GM12864 (cell line): Measurements from ENCODE around the gene NOVA1.

Experiments used
- DNase-seq: peaks from one replicate; pipeline ENCODE4 v3.0.0-alpha.2; 2011; ENCODE audit warnings: low read depth
- H3K4me3 ChIP-seq: 2 replicates; pipeline ENCODE4 v1.5.1; 2011; ENCODE audit warnings: mild to moderate bottlenecking, low read depth, low read length, control low read depth
- TF ChIP-seq, protein P1 (sequence below): IDR thresholded peaks from 2 replicates; pipeline ENCODE4 v1.5.1; 2011; ENCODE audit warnings: low read depth, mild to moderate bottlenecking, moderate library complexity, low read length, control low read depth, inconsistent platforms; ENCODE audit errors: missing control alignments

The NOVA1 gene

DNA sequence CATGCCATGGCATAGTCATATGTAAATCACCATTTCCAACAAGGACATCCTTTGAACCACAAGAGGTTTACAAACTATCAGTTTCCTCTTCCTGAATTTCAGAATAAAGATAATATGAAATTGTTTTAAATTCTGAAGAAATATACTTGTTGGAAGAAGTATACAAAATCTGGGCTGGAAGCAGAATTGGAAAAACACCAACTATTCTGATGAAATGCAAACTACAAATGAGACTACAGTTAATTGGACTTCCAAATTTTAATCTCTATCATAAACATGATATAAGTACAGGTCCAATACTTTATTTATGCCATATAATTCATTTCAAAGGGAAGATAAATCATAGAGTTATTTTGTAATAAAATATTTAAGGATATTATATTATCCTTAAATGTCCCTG lies 80.1 kb downstream of the NOVA1 start:
- no peak for DNase-seq

DNA sequence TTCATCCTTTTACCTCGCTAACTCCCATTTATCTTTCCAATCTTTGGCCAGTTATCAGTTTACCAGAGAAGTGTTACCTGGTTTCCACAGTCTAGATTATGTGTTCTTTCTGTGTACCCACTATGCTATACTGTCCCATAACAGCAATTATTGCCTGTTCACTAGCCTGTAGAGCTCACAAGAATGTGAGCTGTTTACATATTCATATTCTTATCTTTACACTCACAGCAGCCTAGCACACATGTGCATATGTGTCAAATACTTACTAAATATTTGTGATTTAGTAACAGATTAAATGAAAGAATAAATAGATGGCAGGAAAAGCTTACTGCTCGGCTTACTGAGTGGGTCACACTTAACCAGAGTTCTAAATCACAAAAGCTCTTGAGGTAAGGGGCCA lies 97.8 kb downstream of the NOVA1 start:
- no peak for DNase-seq
- TF ChIP-seq, protein P1, sequence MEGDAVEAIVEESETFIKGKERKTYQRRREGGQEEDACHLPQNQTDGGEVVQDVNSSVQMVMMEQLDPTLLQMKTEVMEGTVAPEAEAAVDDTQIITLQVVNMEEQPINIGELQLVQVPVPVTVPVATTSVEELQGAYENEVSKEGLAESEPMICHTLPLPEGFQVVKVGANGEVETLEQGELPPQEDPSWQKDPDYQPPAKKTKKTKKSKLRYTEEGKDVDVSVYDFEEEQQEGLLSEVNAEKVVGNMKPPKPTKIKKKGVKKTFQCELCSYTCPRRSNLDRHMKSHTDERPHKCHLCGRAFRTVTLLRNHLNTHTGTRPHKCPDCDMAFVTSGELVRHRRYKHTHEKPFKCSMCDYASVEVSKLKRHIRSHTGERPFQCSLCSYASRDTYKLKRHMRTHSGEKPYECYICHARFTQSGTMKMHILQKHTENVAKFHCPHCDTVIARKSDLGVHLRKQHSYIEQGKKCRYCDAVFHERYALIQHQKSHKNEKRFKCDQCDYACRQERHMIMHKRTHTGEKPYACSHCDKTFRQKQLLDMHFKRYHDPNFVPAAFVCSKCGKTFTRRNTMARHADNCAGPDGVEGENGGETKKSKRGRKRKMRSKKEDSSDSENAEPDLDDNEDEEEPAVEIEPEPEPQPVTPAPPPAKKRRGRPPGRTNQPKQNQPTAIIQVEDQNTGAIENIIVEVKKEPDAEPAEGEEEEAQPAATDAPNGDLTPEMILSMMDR, result no peak
- no peak overlapping the region for H3K4me3 ChIP-seq

More for the DNA sequence above, 80.1 kb downstream of the NOVA1 start:
- TF ChIP-seq, protein P1, result no peak
- no peak overlapping the region for H3K4me3 ChIP-seq

DNA sequence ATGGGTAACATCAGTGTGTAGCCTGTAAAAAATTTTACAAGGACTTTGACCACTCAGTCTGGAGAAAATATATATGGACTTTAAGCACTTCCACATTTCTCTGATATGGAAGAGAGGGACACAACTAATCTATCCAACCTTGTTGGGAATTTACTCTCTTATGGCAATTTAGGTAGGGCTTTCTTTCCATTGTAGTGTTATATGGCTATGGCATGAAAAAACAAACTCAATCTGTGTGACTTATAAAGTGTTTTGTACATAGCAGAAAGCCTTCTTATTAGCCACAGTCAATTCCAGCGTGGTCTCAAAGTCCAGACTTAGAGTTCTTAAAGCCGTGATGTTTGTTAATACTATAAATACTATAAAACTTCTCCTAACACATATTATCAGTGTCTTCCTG lies 98.3 kb downstream of the NOVA1 start:
- TF ChIP-seq, protein P1, result no peak
- no peak overlapping the region for H3K4me3 ChIP-seq
- DNase-seq, result no peak

GRCh38 chr14:26486922-26487321 lies 110.9 kb downstream of the NOVA1 start:
- DNase-seq, result no peak
- H3K4me3 ChIP-seq, result no peak overlapping the region
- TF ChIP-seq, protein P1, result no peak

DNA sequence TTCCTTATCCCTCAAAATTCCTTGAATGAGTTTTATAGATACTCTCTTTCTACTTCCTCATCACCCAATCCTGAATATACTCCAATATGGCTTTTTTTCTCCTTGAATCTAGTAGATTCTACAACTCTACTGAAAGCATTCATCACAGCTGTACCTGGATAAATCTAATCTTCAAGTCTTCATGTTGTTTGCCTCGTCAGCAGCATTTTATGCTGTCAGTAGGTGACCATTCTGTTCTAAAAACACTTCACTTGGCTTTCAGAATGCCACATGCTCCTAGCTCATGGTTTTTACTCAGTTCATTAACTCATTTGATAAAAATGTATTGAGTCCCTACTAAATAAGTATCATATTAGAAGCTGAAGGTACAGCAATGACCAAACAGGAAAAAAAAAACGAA lies 113.3 kb downstream of the NOVA1 start:
- no peak for DNase-seq
- TF ChIP-seq, protein P1, result no peak
- H3K4me3 ChIP-seq, result no peak overlapping the region

DNA sequence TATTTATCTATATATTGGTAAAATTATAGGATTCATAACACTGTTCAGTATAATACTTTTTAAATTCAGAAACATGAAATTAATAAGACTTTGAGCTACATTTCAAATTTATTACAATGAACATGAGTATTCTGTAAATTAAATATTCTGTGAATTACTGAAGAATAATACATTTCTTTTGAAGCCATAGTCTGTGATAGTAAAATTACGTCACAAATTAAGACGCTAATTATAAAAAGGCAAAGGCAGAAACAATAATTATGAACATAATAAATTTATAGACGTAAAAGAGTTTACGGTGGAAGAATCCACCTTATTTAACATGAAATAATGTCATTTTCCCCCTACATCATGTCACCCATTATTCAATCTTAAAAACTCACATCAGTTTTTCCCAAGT lies 118.9 kb downstream of the NOVA1 start:
- TF ChIP-seq, protein P1, result no peak
- DNase-seq, result no peak
- H3K4me3 ChIP-seq, result no peak overlapping the region

DNA sequence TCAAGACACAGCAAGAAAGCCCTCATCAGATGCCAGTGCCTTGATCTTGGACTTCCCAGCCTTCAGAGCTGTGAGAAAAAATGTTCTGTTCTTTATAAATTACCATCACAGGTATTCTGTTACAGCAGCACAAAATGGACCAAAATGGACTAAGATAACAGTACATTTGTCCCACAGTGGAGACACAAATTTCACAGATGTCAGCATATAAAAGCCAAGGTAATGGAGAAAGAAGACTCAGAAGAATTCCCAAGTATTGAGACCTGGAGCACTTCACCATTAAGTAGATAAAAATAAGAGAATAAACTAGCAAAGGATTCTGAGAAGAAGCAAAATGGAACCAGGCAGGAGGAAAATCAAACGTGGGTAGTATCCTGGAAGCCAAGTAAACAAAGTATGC lies 131.0 kb downstream of the NOVA1 start:
- TF ChIP-seq, protein P1, result no peak
- no peak overlapping the region for H3K4me3 ChIP-seq
- DNase-seq, result no peak
